ENCODE data around the gene SYDE1.

- TF ChIP-seq EZH2phosphoT487 (IDR thresholded peaks at IDR 0.05; ENCODE audit: insufficient read depth, low read depth) (no peak), EZH2 (IDR thresholded peaks at IDR 0.05; ENCODE audit: insufficient read depth, poor library complexity, severe bottlenecking) (no peak)
Observed at GRCh38 chr19:15120135-15121026, 13.2 kb downstream of the SYDE1 start.

Measured in GM23248 (cell line).